PC-3 (cell line): ENCODE data around the gene CCL4. TPM values are rescaled to one million over a fixed set of nuclear protein-coding genes. Genes with fewer than 3 reads are reported as not detected.

Source experiments
- ATAC-seq: fragments of 200-7000 bp; cut with Tn5 transposase; 2 replicates; pipeline ENCODE4 v1.9.1; 2020; ENCODE audit warnings: mild to moderate bottlenecking, moderate library complexity
- BruUV-seq: library from RNA; stranded (reverse); fragments of 400-500 nt; replicated peaks from 2 replicates; lab custom pipeline; 2021; lab: Mats Ljungman, UMichigan
- CTCF ChIA-PET: fragments of 300-600 bp; sonication (Branson Sonifier 250); formaldehyde crosslinking; loops from one replicate; lab custom pipeline; 2022; ENCODE audit warnings: antibody characterized with exemption; lab: Charles Lee
- POLR2A ChIA-PET: fragments of 300-600 bp; sonication (Branson Sonifier 250); formaldehyde crosslinking; loops from one replicate; lab custom pipeline; 2022; ENCODE audit warnings: antibody characterized with exemption; ENCODE audit not compliant: unreplicated experiment; lab: Charles Lee
- DNase-seq: peaks from one replicate; pipeline ENCODE4 v3.0.0-alpha.2; 2015
- H2AFZ ChIP-seq: fragments of 300-600 bp; sonication (generic); 2 replicates; pipeline ENCODE4 v1.6.0; 2016; ENCODE audit warnings: antibody characterized with exemption, low read length
- H3F3A ChIP-seq: fragments of 300-600 bp; sonication (generic); one replicate; pipeline ENCODE4 v1.6.0; 2017; ENCODE audit warnings: antibody characterized with exemption, low read length, control low read depth, mild to moderate bottlenecking; ENCODE audit not compliant: unreplicated experiment
- H3K27ac ChIP-seq: fragments of 300-600 bp; sonication (generic); 2 replicates; pipeline ENCODE4 v1.5.1; 2016; ENCODE audit warnings: mild to moderate bottlenecking, low read length
- H3K27me3 ChIP-seq: fragments of 300-600 bp; sonication (generic); 2 replicates; pipeline ENCODE4 v1.6.1; 2016; ENCODE audit warnings: low read length, mixed read lengths
- H3K36me3 ChIP-seq: fragments of 300-600 bp; sonication (generic); 2 replicates; pipeline ENCODE4 v1.6.1; 2016; ENCODE audit warnings: low read depth, mixed run types, low read length, mixed read lengths
- H3K4me1 ChIP-seq: fragments of 300-600 bp; sonication (generic); 2 replicates; pipeline ENCODE4 v1.5.1; 2016; ENCODE audit warnings: low read length; ENCODE audit not compliant: insufficient read depth
- H3K4me2 ChIP-seq: fragments of 300-600 bp; sonication (generic); 2 replicates; pipeline ENCODE4 v1.6.0; 2016; ENCODE audit warnings: low read length
- H3K4me3 ChIP-seq: fragments of 300-600 bp; sonication (generic); 2 replicates; pipeline ENCODE4 v1.5.1; 2016; ENCODE audit warnings: mild to moderate bottlenecking, low read length, mixed read lengths
- H3K79me2 ChIP-seq: fragments of 300-600 bp; sonication (generic); 2 replicates; pipeline ENCODE4 v1.6.1; 2017; ENCODE audit warnings: low read length, mixed read lengths
- H3K9ac ChIP-seq: fragments of 300-600 bp; sonication (generic); 2 replicates; pipeline ENCODE4 v1.6.0; 2016; ENCODE audit warnings: mild to moderate bottlenecking, low read length
- H3K9me2 ChIP-seq: fragments of 300-600 bp; sonication (generic); replicated peaks from 2 replicates; pipeline ENCODE4 v1.6.1; 2016; ENCODE audit warnings: mixed run types, low read length, mixed read lengths
- H3K9me3 ChIP-seq: fragments of 300-600 bp; sonication (generic); 2 replicates; pipeline ENCODE4 v1.6.1; 2016; ENCODE audit warnings: low read length, mixed read lengths
- H4K20me1 ChIP-seq: fragments of 300-600 bp; sonication (generic); 2 replicates; pipeline ENCODE4 v1.6.1; 2016; ENCODE audit warnings: low read length, mixed read lengths
- EZH2 ChIP-seq: fragments of 300-600 bp; sonication (generic); IDR thresholded peaks from one replicate; pipeline ENCODE4 v1.6.1; 2017; ENCODE audit warnings: antibody characterized with exemption, mild to moderate bottlenecking, low read length; ENCODE audit not compliant: unreplicated experiment
- EZH2phosphoT487 ChIP-seq: fragments of 300-600 bp; sonication (generic); IDR thresholded peaks from 2 replicates; pipeline ENCODE4 v1.6.1; 2018; ENCODE audit warnings: mild to moderate bottlenecking, antibody characterized with exemption, low read length, borderline replicate concordance
- intact Hi-C: fragments of 100-400 bp; cut with micrococcal nuclease; formaldehyde crosslinking; loops from 2 replicates; pipeline ENCODE4 v1.9.0; 2023
- total RNA-seq: library from RNA; depleted of rRNA; stranded (reverse); fragments of >200 nt; gene quantifications from 2 replicates; pipeline ENCODE4 v1.2.3, GENCODE V29; 2014
- TF ChIP-seq, protein P1 (sequence below): fragments of 300-600 bp; sonication (generic); conservative IDR thresholded peaks from 2 replicates; pipeline ENCODE4 v1.5.1; 2017; ENCODE audit warnings: antibody characterized with exemption, low read depth, mild to moderate bottlenecking, low read length

The CCL4 gene
- total RNA-seq, 1 experiment from 2014 or later, result not detected

DNA sequence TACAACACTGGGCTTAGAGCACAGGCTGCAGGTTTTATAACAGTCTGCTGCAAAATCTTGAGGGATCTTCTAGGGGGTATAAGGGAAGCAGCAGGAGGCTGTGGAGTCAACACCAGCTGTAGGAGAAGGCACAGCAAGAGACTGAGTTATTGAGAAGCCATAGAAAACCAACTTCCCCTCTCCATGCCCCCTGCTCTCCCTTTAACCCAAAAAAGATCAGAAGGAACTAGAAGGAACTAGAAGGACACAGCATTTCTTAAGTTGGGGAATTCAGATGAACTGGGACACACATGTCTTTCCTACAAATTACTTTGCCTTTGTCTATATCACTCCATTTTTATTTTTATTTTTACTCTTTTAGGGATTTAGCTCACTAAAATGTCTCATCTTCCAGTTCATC lies 45.7 kb upstream of the CCL4 start:
- H3K79me2 ChIP-seq, result no peaks in the 10 kb centered on the region
- H3K9ac ChIP-seq, result no peak overlapping the region
- no peaks in the 10 kb centered on the region for H3K4me1 ChIP-seq
- H3K4me2 ChIP-seq, result no peak overlapping the region
- no peak for TF ChIP-seq EZH2
- TF ChIP-seq EZH2phosphoT487, result no peak
- TF ChIP-seq, protein P1, sequence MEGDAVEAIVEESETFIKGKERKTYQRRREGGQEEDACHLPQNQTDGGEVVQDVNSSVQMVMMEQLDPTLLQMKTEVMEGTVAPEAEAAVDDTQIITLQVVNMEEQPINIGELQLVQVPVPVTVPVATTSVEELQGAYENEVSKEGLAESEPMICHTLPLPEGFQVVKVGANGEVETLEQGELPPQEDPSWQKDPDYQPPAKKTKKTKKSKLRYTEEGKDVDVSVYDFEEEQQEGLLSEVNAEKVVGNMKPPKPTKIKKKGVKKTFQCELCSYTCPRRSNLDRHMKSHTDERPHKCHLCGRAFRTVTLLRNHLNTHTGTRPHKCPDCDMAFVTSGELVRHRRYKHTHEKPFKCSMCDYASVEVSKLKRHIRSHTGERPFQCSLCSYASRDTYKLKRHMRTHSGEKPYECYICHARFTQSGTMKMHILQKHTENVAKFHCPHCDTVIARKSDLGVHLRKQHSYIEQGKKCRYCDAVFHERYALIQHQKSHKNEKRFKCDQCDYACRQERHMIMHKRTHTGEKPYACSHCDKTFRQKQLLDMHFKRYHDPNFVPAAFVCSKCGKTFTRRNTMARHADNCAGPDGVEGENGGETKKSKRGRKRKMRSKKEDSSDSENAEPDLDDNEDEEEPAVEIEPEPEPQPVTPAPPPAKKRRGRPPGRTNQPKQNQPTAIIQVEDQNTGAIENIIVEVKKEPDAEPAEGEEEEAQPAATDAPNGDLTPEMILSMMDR, result no peak
- H3K27me3 ChIP-seq, result peaks cover 23% of the 10 kb centered on the region; the same call in 1 of the 2 replicates
- CTCF ChIA-PET, result no interaction called here
- H3K4me3 ChIP-seq, result no peak overlapping the region
- no peaks in the 10 kb centered on the region for H3K9me3 ChIP-seq
- ATAC-seq (no peak), DNase-seq (no peak)
- H3K36me3 ChIP-seq, result no peaks in the 10 kb centered on the region
- no TSS peak for BruUV-seq
- POLR2A ChIA-PET, result no interaction called here
- no peaks in the 10 kb centered on the region for H4K20me1 ChIP-seq
- no peak overlapping the region for H2AFZ ChIP-seq
- H3K27ac ChIP-seq, result no peak overlapping the region
- intact Hi-C loops, result no loop called here
- H3F3A ChIP-seq, result no peaks in the 10 kb centered on the region
- no peaks in the 10 kb centered on the region for H3K9me2 ChIP-seq

- no peaks in the 10 kb centered on the region for H3F3A ChIP-seq
- no TSS peak for BruUV-seq
- no peaks in the 10 kb centered on the region for H3K9me3 ChIP-seq
- ChIA-PET CTCF (no interaction called here), POLR2A (no interaction called here)
- H3K27ac ChIP-seq, result no peak overlapping the region
- H2AFZ ChIP-seq, result no peak overlapping the region
- H3K36me3 ChIP-seq, result no peaks in the 10 kb centered on the region
- no peak overlapping the region for H3K4me2 ChIP-seq
- H3K79me2 ChIP-seq, result no peaks in the 10 kb centered on the region
- H3K9me2 ChIP-seq, result no peaks in the 10 kb centered on the region
- intact Hi-C loops, result no loop called here
- no peaks in the 10 kb centered on the region for H3K4me1 ChIP-seq
- peaks cover 35% of the 10 kb centered on the region; the same call in 1 of the 2 replicates for H3K27me3 ChIP-seq
- DNase-seq, result no peak
- H4K20me1 ChIP-seq, result no peaks in the 10 kb centered on the region
- H3K4me3 ChIP-seq, result no peak overlapping the region
- no peak overlapping the region for H3K9ac ChIP-seq
- TF ChIP-seq EZH2 (no peak), EZH2phosphoT487 (no peak)
- TF ChIP-seq, protein P1, result no peak
- ATAC-seq, result no peak
Observed at GRCh38 chr17:36059406-36059805, 44.2 kb upstream of the CCL4 start.

- intact Hi-C loops, result no loop called here
- Histone ChIP-seq H3K4me3 (no peak overlapping the region), H3K4me1 (no peaks in the 10 kb centered on the region), H3K27me3 (peaks cover 37% of the 10 kb centered on the region; the same call in 1 of the 2 replicates), H3K9ac (no peak overlapping the region), H3K9me3 (no peaks in the 10 kb centered on the region), H3K79me2 (no peaks in the 10 kb centered on the region), H3F3A (no peaks in the 10 kb centered on the region), H3K36me3 (no peaks in the 10 kb centered on the region), H2AFZ (no peak overlapping the region), H3K27ac (no peak overlapping the region), H3K4me2 (no peak overlapping the region), H4K20me1 (no peaks in the 10 kb centered on the region), H3K9me2 (no peaks in the 10 kb centered on the region)
- DNase-seq (no peak), ATAC-seq (no peak)
- ChIA-PET CTCF (no interaction called here), POLR2A (no interaction called here)
- no peak for TF ChIP-seq EZH2phosphoT487
- TF ChIP-seq EZH2, result no peak
- TF ChIP-seq, protein P1, result no peak
- BruUV-seq, result no TSS peak
Observed at GRCh38 chr17:36060816-36061215, 42.8 kb upstream of the CCL4 start.
